Measurements from ENCODE around the gene DEGS2.

DNA sequence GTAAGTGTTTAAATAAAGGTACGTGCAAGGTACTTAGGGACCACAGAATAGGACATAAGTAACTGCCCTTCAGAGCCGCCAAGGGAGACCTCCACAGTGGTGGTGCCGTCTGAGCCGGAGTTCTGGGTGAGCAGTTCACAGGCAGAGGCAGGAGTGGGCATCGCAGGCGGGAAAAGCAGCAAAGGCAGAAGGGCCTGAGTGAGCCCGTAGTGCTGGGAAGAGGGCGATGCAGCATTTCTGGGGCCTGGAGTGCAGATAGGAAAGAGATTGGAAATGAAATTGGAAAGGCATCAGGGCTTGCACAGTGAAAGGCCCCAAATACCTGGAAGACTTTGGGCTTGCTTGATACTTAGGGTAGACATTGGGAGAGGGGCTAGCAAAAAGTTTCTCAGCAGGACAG is 61.3 kb downstream of the DEGS2 start:
- no peak for TF ChIP-seq MYNN (tag by site-specific recombination; IDR thresholded peaks at IDR 0.05; ENCODE audit: borderline replicate concordance)
- TF ChIP-seq, protein P1, sequence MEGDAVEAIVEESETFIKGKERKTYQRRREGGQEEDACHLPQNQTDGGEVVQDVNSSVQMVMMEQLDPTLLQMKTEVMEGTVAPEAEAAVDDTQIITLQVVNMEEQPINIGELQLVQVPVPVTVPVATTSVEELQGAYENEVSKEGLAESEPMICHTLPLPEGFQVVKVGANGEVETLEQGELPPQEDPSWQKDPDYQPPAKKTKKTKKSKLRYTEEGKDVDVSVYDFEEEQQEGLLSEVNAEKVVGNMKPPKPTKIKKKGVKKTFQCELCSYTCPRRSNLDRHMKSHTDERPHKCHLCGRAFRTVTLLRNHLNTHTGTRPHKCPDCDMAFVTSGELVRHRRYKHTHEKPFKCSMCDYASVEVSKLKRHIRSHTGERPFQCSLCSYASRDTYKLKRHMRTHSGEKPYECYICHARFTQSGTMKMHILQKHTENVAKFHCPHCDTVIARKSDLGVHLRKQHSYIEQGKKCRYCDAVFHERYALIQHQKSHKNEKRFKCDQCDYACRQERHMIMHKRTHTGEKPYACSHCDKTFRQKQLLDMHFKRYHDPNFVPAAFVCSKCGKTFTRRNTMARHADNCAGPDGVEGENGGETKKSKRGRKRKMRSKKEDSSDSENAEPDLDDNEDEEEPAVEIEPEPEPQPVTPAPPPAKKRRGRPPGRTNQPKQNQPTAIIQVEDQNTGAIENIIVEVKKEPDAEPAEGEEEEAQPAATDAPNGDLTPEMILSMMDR (tag by site-specific recombination; IDR thresholded peaks at IDR 0.05) = no peak
- TF ChIP-seq ZNF555 (tag by site-specific recombination; conservative IDR thresholded peaks at IDR 0.05) = no peak
- TF ChIP-seq, protein P2, sequence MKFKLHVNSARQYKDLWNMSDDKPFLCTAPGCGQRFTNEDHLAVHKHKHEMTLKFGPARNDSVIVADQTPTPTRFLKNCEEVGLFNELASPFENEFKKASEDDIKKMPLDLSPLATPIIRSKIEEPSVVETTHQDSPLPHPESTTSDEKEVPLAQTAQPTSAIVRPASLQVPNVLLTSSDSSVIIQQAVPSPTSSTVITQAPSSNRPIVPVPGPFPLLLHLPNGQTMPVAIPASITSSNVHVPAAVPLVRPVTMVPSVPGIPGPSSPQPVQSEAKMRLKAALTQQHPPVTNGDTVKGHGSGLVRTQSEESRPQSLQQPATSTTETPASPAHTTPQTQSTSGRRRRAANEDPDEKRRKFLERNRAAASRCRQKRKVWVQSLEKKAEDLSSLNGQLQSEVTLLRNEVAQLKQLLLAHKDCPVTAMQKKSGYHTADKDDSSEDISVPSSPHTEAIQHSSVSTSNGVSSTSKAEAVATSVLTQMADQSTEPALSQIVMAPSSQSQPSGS (tag by site-specific recombination; IDR thresholded peaks at IDR 0.05; ENCODE audit: low read depth) = no peak
- TF ChIP-seq, protein P3, sequence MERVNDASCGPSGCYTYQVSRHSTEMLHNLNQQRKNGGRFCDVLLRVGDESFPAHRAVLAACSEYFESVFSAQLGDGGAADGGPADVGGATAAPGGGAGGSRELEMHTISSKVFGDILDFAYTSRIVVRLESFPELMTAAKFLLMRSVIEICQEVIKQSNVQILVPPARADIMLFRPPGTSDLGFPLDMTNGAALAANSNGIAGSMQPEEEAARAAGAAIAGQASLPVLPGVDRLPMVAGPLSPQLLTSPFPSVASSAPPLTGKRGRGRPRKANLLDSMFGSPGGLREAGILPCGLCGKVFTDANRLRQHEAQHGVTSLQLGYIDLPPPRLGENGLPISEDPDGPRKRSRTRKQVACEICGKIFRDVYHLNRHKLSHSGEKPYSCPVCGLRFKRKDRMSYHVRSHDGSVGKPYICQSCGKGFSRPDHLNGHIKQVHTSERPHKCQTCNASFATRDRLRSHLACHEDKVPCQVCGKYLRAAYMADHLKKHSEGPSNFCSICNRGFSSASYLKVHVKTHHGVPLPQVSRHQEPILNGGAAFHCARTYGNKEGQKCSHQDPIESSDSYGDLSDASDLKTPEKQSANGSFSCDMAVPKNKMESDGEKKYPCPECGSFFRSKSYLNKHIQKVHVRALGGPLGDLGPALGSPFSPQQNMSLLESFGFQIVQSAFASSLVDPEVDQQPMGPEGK (tag by site-specific recombination; IDR thresholded peaks at IDR 0.05) = no peak
- no peak for TF ChIP-seq ZNF274 (IDR thresholded peaks at IDR 0.05; ENCODE audit: low read length)
- TF ChIP-seq ZNF274 (tag by site-specific recombination; IDR thresholded peaks at IDR 0.05; ENCODE audit: borderline replicate concordance) = no peak
- TF ChIP-seq ZSCAN30 (tag by site-specific recombination; IDR thresholded peaks at IDR 0.05) = no peak

Data from HEK293 (cell line).